NCI-H1048 (cell line): ENCODE results near the gene BBS9.
"Not testable (repeated sequence)": the region's sequence is repeated elsewhere in the genome, so short reads cannot be mapped to it uniquely, and the experiment has no call there.

Source experiments
- DNase-seq: peaks from one replicate; lab custom pipeline; 2025; lab: John Stamatoyannopoulos, UW

The BBS9 gene

DNA sequence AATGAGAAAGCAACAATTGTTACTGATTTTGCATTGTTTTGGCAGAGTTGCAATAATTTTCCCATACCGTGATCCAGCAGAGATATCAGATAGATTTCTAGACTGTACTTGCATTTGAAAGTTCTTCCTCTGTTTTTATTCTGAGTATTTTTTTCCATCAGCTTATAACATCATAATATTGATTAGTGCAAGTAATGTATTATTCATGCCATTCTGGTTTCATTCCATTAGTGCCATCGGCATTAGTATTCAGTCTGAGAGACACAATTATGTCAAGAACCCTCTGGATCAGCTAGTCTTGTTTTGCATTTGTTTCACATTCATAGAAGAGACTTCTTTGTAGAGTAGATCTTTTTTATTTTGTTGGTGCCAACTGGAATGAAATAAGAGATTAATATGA is 304.0 kb downstream of the BBS9 start:
- no peak for DNase-seq

DNA sequence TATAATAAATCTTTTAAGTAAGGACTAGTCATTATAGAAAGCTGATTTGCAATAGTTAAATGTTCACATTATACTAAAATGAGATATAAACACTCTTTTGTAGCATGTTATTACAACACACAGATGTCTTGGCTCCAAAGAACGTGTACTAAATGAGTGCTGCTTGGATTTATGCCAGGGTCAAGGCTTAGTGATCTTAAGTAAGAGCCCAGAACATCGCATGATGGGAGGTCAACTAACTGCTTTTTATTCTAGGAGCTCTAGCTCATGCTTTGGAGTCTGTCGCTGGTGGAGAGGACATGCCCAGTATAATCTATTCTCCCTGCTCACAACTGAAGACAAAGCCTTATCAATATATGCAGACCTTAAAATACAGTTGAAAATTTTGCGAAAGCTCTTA is 315.1 kb downstream of the BBS9 start:
- DNase-seq = no peak

DNA sequence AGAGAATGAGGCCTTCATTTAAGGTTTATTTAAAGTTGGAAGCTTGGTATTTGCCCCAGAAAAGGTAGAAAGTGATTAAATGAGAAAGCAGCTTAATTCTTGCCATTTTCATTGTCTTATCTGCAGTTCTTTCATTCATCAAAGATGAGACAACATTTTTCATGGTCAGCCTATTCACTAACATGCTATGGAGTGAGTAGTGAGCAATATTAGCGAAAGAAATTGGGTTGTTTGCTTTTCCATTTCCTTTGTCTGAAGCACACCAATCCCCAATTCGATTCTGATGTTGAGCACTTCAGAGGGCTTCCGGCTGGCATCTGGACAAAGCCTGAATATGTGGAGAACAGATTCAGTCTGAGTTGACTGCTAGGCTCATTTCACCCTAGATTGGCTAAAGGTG is 317.2 kb downstream of the BBS9 start:
- no peak for DNase-seq

GRCh38 chr7:33448035-33448434 is 318.7 kb downstream of the BBS9 start:
- no peak for DNase-seq

DNA sequence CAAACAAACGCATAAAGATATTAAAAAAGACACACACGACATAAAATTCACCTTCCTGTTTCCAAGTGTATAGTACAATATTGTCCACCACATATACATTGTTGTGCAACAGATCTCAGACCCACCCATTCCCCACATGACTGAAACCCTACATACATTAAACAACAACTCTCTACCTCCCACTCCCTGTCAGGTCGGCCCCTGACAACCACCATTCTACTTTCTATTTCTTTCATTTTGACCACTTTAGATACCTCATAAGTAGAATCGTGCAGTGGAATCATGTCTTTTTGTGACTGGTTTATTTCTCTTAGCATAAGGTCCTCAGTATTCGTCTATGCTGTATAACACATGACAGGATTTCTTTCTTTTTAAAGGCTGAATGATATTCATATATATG is 320.5 kb downstream of the BBS9 start:
- DNase-seq = no peak

GRCh38 chr7:33452805-33453502 is 323.6 kb downstream of the BBS9 start:
- DNase-seq = no peak

DNA sequence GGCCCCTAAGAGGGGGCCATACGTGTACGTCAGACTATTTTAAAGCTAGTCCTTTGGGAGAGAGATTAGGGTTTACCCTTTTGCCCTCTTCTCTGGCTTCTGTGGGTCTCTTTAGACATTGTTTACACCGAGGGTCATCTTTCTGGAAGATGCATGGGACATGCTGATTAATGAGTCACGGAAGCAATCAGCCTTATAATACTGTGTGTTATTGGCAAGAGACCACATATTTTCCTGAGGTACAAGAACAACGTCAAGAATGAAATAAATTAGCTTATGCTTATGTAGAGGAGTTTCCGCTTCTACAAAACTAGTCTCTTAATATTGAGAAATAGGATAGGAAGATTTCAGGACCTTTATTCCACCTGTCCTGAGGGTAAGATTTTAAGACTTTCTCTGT is 327.7 kb downstream of the BBS9 start:
- DNase-seq = no peak

DNA sequence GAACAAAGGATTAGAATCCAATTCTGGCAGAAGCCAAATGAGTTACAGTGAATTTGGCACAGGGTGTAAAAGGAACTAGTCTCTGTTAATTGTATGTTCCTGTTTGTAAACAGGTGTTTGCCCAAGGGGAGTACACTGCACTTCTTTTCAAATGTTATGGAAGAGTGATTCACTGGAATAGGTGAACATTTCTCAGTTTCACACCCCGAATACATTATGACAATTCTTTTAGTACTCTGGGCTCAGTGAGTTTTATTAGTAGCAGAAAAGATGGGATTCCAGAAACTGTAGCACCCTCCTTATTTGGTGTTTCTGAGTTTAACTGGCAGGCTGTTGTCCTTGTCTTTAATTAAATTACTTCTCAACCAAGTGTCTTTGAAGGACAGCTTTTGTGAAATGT is 329.2 kb downstream of the BBS9 start:
- DNase-seq = no peak

DNA sequence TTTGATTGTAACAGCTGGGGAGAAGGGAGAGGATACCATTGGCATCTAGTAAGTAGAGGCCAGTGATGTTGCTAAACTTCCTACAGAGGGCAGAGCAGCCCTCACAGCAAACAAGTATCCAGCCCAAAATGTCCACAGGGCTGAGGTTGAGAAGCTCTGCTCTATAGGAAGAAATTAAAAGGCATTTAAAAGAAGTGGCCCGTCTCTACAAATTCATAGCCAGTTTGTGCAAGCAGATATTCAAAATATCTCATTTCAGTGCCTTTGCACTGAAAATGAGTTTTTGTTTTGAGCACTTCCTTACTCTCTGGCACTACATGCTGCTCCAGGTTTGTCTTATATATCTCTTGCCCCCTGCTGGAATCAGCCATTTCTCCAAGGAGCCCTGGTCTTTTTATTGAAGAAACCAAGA is 330.0 kb downstream of the BBS9 start:
- DNase-seq = no peak

DNA sequence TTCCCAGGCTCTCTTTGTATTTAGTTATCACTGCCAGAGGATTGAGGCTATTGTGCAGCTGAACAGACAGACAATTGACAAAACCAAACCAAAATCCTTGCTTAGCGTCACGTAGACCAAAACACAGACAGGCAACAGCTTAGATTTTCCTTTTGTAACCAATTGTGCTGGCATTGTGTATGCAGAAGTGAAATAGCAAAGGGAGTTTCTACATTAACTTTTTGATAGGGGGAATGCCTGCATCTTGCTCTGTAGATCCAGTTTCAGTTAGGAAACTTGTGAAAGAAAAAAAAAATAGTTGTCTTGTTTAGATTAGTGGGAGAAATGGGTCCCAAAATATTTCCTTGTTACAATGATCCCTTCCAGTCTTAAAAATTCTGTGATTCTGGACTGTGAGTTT is 333.8 kb downstream of the BBS9 start:
- DNase-seq = no peak

GRCh38 chr7:33466203-33466602 is 336.8 kb downstream of the BBS9 start:
- DNase-seq = no peak

GRCh38 chr7:33471636-33472242 is 342.4 kb downstream of the BBS9 start:
- no peak for DNase-seq

GRCh38 chr7:33472348-33473025 is 343.1 kb downstream of the BBS9 start:
- DNase-seq = no peak

DNA sequence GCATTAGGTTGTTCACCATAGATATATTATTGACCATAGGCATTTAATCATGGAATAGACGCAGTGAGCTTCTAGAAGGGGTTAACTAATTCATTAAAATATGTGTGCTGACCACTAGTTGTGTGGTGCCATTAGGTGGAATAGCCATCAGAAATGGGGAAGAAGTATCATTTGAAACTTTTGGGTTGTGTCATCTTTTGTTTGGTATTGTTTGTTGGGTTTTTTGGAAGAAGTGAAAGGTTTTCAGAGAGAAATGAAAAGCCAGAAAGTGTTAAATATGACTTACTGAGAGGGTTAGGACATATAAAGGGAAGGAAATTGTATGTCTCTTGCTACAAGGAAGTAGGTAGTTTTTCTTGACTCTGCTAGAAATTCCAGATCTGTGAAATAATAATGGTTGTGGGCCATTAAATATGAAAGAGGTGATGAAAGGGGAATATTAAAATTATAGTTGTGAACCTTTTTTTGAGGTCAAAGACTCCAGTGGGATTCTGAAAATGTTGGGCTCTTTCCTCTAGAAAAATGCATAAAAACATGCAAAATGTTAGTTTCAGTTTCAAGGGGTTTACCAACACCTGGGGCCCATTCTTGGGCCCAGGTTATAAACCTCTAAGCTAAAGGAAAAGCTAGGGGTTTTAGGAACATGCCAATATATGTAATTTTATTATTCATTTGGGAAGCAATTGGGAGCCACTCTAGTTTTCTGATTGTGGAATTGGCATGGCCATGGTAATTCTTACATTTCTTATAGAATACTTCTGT is 348.5 kb downstream of the BBS9 start:
- DNase-seq = no peak

DNA sequence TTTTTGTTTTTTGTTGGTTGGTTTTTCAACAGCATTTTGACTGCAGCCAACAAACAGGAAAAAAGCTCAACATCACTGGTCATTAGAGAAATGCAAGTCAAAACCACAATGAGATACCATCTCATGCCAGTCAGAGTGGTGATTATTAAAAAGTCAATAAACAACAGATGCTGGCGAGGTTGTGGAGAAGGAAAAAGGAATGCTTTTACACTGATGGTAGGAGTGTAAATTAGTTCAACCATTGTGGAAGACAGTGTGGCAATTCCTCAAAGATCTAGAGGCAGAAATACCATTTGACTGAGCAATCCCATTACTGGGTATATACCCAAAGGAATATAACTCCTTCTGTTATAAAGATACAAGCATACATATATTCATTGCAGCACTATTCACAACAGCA is 355.1 kb downstream of the BBS9 start:
- DNase-seq = not testable (repeated sequence)

DNA sequence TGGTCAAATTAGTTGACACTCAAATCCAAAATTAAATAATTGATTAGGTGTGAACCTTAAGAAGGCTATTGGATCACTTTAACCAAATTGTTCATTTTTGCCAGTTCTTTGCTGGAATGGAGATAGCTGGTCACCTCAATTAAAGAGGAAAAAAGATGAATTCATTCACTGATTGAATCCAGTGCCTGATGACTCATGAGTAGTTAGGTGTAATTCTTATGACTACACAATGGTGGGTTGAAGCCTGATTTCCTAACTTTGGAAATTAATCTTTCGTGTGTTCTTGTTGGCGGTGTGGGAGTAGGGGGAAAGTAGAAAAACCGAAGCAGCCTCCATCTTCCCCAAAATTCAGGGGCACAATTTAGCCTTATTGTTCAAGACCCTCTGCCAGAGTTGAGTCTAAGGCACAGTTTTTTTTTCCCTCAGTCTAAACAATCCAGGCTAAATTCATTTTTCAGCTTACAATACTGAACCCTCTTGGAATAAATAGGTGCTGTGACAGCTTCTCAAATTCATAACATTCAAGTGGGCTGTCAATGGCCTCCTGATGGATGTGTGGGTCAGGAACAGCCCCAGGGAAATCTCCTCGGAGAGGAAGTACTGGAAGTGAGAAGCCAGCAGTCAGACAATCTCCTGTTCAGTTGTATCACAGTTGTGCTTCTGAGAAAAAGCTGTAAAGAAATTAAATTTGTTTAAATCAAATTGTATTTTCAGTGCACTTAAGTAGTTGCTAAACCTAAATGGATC is 356.6 kb downstream of the BBS9 start:
- no peak for DNase-seq

DNA sequence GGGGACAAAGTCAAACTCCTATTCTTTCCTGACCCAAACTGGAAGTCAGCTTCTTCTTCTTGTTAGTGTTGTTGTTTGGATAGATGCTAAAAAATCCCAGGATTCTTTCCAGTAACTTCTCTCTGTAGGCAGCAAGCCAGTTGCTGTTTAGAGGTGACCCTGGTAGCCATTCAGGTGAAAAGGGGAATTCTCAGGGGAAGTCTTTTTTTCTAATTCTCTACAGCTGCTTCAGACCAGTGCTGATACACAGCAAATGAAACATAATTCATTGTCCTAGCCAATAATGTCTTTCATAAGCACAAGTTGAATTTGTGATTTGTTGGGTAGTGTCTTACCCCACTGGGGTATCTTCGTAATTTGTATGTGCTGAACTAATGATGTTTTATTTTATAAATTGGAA is 357.3 kb downstream of the BBS9 start:
- no peak for DNase-seq

DNA sequence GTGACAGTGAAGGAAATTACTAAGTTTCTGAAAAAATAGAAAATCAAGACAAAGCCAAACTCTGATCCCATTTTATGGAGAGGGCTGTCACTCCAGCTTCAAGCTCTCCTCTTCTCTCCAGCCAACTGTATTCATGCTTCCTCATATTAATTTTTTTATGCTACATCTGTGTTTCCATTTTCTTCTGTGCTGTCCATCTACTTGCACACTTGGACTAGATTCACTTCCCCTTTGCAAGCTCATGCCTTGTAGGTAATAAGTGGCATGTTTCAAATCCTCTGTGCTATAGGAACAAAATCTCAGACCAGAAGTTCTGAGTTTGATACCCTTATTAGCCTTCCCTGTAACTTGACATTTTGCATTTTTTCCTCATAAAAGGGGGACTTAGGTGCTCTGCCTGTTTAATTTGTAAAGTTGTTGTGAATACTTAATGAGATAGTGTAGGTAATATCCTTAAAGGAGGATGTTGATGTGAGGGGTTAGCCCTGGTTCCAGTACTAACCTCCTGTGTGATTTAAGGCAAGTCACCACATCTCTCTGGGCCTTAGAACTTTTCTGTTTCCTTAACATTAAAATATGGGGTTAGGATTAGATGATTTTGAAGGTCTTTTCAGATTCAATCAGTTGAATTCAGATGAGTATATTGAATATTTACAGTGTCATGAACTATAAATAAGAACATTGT is 358.8 kb downstream of the BBS9 start:
- no peak for DNase-seq

DNA sequence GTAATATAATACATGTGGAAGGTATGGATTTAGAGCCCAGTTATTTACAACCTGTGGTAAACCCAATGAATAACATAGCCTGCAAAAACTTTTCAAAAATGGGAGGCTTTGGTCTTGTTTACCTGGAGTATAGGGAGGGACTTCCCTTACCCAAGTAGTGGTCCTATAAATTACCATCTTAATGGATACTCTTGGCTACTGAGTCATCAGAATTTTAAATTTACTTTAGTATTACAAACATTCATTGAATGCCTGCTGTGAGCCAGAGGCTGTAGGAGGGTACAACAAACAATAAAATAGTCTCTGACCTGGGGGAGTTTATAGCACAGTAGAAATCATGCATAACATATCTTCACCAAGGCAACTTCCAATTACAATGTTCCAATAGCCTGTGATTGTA is 365.1 kb downstream of the BBS9 start:
- no peak for DNase-seq

DNA sequence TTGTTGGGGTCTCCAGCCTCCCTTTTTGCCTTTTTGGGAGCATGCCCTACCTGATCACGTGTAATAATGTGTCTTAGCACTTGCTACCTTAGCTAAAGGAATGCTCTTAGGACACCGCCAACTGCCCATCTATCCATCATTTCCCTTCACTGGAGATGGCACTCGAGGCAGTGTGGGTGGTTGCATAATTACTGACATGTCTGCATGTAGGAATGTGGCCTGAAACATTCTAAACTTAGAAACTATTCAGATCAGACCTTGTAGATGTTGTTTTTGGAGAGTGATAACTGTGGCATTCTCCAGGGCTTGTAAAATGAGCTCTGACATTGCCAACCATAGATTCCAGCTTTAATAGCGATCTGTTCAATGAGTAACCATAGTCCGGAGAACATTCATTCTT is 365.8 kb downstream of the BBS9 start:
- DNase-seq = no peak

GRCh38 chr7:33497051-33497450 is 367.7 kb downstream of the BBS9 start:
- no peak for DNase-seq
